Activated effector memory CD4-positive, alpha-beta T cell treated with anti-CD3 and anti-CD28 coated beads, Interleukin-2, amount 50 U/mL, for 16 hours (primary cell): Measurements from ENCODE around the gene C3orf52.
A peak's percentile ranks its signal among the peaks of the same experiment; 100 is the strongest.
"Not testable (repeated sequence)": the region's sequence is repeated elsewhere in the genome, so short reads cannot be mapped to it uniquely, and the experiment has no call there.

Source experiments
- DNase-seq: peaks from one replicate; pipeline ENCODE4 v3.0.0-alpha.2; 2020

The C3orf52 gene, protein sequence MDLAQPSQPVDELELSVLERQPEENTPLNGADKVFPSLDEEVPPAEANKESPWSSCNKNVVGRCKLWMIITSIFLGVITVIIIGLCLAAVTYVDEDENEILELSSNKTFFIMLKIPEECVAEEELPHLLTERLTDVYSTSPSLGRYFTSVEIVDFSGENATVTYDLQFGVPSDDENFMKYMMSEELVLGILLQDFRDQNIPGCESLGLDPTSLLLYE

GRCh38 chr3:112086076-112086854 is at the start of gene C3orf52:
Gene C3orf52, plus strand, starts transcription at chr3:112086389. Its CDS starts 19 bp downstream, at chr3:112086408.
- DNase-seq: peak; percentile 85

GRCh38 chr3:112037194-112037593 is 49.0 kb upstream of the C3orf52 start:
- DNase-seq: not testable (repeated sequence)

DNA sequence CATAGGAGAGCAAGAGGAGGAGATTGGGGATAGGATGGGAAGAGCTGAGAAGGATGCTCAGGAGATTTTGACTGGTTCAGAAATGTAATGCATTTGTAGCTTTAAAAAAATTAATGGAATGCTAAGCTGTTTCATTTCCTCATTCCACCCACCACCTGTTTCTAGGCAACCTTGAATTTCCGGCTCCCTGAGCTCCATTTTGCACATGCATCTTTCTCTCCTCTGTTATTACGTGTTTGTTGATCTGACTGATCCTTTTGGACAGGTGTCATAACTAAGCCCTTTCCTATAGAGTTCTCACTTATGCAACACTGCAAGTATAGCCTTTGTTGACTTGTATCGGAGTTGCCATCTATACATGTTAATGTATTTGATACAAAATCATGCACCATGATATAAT is 47.3 kb upstream of the C3orf52 start:
- no peak for DNase-seq

GRCh38 chr3:112041321-112041720 is 44.9 kb upstream of the C3orf52 start:
- no peak for DNase-seq

GRCh38 chr3:112042842-112043280 is 43.3 kb upstream of the C3orf52 start:
- DNase-seq: no peak

DNA sequence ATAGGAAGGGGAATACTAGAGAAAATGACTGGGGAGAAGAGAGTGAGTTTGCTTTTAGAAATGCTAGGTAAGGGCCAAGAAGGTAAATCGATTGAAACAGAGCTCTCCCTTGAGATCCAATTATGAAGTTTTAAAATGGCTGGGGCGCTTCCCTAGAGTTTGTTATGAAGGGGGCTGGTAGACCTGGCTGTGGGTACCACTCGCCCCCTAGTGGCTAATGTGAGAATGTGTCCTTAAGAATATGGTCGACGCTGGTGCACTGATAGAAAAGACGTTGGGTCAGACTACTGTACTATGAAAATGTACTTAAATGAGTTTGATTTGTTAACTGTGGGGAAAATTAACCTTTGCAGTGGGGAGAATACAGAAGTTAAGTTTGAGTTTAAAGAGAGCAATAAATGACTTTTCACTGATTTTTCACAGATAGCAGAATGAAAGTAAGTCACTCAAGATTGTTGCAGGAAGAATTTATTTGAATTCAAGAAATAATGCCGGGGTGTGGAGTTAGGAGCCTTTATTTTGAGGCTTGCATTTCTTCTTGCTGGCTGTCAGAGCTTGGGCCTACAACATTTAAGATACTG is 42.5 kb upstream of the C3orf52 start:
- peak; percentile 69 for DNase-seq

- DNase-seq: no peak
These were observed 39.6 kb upstream of the C3orf52 start for GRCh38 chr3:112046599-112046998.

- no peak for DNase-seq
These were observed 38.9 kb upstream of the C3orf52 start for GRCh38 chr3:112047264-112047663.

- DNase-seq: no peak
These were observed 37.3 kb upstream of the C3orf52 start for GRCh38 chr3:112048911-112049310.

- no peak for DNase-seq
These were observed 33.0 kb upstream of the C3orf52 start for GRCh38 chr3:112053229-112053628.

GRCh38 chr3:112056451-112056929 is 29.7 kb upstream of the C3orf52 start:
- DNase-seq: peak; percentile 64

DNA sequence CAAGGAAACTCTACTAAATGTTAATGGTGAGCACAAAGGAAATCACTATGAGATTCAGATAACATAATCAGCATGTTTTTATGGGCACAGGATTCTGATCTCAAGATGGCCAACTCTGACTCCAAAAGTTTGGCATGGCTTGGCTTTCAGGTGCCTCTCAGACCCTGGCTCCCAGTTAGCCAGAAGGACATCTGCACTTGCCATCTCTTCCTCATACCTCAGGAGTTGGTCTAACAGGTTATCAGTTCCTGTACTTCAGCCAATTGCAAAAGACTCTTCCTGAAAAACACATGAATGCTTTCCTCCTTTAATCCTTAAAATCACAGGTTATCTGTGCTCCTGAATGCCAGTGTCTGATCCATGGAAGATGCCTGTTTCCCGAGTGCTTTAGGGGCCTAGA is 26.7 kb upstream of the C3orf52 start:
- DNase-seq: no peak

DNA sequence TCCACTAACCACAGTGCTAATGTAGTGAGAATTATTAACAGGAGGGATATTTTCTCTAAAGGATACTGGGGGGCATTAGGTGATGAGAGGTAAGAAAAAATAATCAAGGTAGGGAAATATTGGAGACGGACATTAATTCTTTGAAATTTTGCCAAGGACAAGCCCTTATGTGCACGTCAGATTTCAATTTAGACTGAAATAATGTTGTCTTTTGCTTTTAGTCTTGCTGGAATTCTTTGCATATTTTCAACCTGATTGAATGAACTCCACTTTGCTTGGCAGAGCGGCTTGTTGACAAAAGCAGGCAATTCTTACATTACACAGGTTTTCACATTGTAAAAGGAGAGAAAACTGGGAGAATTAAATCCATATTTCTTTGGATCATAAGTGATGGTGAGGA is 25.0 kb upstream of the C3orf52 start:
- DNase-seq: no peak

GRCh38 chr3:112072387-112073060 is 13.7 kb upstream of the C3orf52 start:
- peak; percentile 86 for DNase-seq

DNA sequence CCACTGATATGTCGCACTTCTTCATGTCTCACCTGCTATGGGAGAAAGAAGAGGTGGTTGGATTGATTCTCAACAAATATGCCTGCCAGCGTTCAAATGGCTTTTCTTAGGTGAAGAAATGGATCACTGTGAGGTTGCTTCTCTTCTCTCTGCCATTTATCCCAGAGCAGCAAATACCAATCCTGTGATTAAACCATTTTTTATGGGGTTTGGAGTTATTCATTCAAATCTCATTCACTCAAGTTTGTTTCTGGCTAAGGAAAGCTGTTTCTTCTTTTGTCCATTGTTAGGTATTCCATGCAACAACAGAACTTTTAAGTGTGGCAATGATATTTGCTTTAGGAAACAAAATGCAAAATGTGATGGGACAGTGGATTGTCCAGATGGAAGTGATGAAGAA is 12.2 kb upstream of the C3orf52 start:
- no peak for DNase-seq

- DNase-seq: peak; percentile 63
These were observed 11.3 kb upstream of the C3orf52 start for GRCh38 chr3:112074616-112075497.

DNA sequence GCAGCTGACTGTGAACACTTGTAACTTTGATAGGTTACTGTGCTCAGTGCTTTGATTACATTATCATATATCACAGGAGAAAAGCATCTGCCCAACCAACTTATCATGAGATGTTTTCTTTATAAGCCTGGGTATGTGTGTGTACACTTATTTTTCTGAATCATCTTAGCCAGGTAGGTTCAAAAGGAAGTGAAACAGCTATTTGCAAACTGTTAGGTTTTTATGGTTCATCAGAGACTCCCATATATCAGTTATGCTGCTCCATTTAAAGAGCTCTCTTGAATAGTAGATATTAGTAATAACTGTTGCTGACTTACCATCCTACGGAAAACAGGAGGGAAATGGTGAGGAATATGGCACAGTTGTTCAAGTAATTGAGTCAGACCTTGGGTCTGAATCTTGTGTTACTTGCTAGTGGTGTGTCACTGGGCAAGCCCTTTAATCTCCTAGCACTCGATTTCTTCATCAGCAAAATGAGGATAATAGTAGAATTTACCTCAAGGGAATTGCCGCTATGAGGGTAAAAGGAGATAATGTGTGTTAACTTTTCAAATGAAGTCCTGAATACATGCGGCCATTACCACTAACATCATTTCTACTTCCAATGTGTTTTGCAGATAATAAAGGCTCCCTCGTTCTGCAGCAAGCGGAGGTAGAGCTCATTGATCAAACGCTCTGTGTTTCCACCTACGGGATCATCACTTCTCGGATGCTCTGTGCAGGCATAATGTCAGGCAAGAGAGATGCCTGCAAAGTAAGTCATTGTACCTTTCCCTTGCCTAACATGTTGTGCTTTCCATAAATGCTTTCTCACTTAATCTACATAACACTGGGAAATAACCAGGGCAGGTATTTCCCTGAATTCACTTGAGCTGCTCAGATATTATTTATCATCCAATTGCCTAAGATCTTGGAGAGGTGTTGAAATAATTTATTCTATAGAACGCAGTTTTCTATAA is 7.8 kb upstream of the C3orf52 start:
- DNase-seq: no peak

- no peak for DNase-seq
These were observed 3.0 kb upstream of the C3orf52 start for GRCh38 chr3:112083239-112083638.

DNA sequence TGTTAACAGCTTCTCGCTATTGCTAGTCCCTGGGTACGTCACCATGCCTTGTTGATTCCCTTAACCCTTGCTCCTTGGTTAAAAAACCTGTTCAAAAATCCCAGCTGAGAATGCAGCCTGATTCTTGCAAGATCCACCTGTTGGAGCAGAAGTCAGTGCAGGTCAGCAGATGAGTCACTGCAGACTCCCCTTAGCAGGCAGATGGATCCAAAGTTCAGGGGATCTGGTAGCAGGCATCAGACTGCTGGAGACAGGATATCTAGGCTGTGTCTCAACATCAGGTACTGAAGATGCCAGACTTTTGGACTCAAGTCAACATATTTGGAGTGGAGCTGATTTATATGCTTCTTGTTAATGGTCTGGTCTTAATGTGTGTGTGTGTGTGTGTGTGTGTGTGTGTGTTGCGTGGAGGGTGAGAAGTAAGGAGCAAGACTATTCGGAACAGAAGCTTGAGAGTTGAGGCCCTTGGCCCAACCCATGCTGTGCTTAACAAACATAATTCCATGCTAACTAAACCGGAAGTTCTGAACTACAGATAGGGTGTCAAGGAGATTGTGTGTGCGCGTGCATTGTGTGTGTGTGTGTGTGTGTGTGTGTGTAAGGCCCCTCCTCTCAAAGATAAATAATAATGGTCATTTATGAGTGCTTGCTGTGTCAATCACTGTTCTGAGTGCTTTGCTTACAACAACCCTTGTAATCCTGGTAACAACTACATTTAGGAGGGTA is 1.0 kb upstream of the C3orf52 start:
- DNase-seq: no peak

DNA sequence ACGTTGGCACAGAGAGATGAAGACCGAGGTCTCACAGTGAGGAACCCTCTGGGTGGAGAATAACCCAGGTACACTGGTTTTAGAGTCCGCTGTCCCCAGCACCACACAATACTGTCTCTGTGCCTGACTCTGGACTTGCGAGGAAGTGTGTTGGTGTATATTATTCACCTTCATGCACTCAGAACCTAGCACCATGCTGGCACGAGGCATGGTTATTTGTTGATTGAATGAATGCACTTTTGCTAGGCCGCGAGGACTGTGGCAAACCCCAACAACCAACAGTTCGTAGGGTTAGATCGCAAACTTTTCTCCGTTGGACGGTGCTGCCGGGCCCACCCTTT is 484 bp upstream of the C3orf52 start:
- DNase-seq: no peak
